HK-2 (cell line): ENCODE results near the gene ACTC1.
"Not testable (repeated sequence)": the region's sequence is repeated elsewhere in the genome, so short reads cannot be mapped to it uniquely, and the experiment has no call there.

Source experiments
- DNase-seq: peaks from one replicate; pipeline ENCODE4 v3.0.0-alpha.2; 2018; ENCODE audit not compliant: unreplicated experiment

The ACTC1 gene

GRCh38 chr15:34795267-34796081, at the start of gene ACTC1:
Gene ACTC1, minus strand, starts transcription at chr15:34795549. Its CDS starts 741 bp downstream, at chr15:34794808.
- DNase-seq = peak; percentile 64

- DNase-seq = no peak
Measured at GRCh38 chr15:34841262-34841725, 45.9 kb upstream of the ACTC1 start.

GRCh38 chr15:34838282-34838681, 42.9 kb upstream of the ACTC1 start:
- no peak for DNase-seq

GRCh38 chr15:34837246-34838016, 42.1 kb upstream of the ACTC1 start:
- peak; percentile 67 for DNase-seq

GRCh38 chr15:34828145-34828911, 33.0 kb upstream of the ACTC1 start:
- DNase-seq = no peak

- no peak for DNase-seq
Measured at GRCh38 chr15:34821831-34822230, 26.5 kb upstream of the ACTC1 start.

GRCh38 chr15:34820110-34820509, 24.8 kb upstream of the ACTC1 start:
- no peak for DNase-seq

GRCh38 chr15:34818526-34818925, 23.2 kb upstream of the ACTC1 start:
- DNase-seq = no peak

GRCh38 chr15:34815836-34816235, 20.5 kb upstream of the ACTC1 start:
- no peak for DNase-seq

GRCh38 chr15:34813446-34814190, 18.3 kb upstream of the ACTC1 start:
- no peak for DNase-seq

- DNase-seq = not testable (repeated sequence)
Measured at GRCh38 chr15:34812868-34813365, 17.6 kb upstream of the ACTC1 start.

GRCh38 chr15:34812369-34812768, 17.0 kb upstream of the ACTC1 start:
- DNase-seq = no peak

- peak; percentile 23 for DNase-seq
Measured at GRCh38 chr15:34810443-34811129, 15.2 kb upstream of the ACTC1 start.

GRCh38 chr15:34809186-34809585, 13.8 kb upstream of the ACTC1 start:
- DNase-seq = no peak

- no peak for DNase-seq
Measured at GRCh38 chr15:34808016-34808415, 12.7 kb upstream of the ACTC1 start.

- DNase-seq = not testable (repeated sequence)
Measured at GRCh38 chr15:34807241-34807640, 11.9 kb upstream of the ACTC1 start.

- no peak for DNase-seq
Measured at GRCh38 chr15:34804776-34805175, 9.4 kb upstream of the ACTC1 start.

GRCh38 chr15:34804113-34804512, 8.8 kb upstream of the ACTC1 start:
- DNase-seq = no peak

- DNase-seq = no peak
Measured at GRCh38 chr15:34802803-34803750, 7.7 kb upstream of the ACTC1 start.
